HG02870 (cell line): ENCODE data around the gene BCLAF1.

Experiments
- ATAC-seq: cut with Tn5 transposase; IDR thresholded peaks from one replicate; pipeline ENCODE4 v1.9.1; 2021; ENCODE audit warnings: mild to moderate bottlenecking, moderate library complexity; ENCODE audit not compliant: unreplicated experiment

Gene BCLAF1

GRCh38 chr6:136209496-136209895, 80.2 kb downstream of the BCLAF1 start:
- ATAC-seq: no peak

DNA sequence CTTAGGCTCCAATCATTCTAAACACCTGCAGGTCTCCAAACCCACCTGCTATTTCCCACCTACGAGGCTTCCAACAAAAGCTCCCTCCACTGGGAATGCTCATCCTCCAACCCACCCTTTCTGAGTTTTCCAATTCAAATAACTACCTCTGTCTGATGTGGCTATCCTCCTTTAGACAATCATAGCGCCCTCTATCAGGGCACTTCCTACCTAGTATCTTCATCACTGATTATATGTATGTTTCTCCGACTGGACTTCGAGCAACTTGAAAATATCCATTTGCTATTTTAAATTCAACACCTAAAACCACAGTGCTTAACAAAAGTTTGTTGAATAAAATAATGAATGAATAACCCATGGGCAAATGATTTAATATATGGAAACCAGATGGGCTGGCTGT, 80.9 kb downstream of the BCLAF1 start:
- ATAC-seq: no peak
